ENCODE results near the gene CARMIL1.

The CARMIL1 gene

GRCh38 chr6:25586927-25587326 lies 307.8 kb downstream of the CARMIL1 start:
- DNase-seq, result no peak

- DNase-seq, result peak; percentile 83
Measured at GRCh38 chr6:25590986-25591385, 311.8 kb downstream of the CARMIL1 start.

- no peak for DNase-seq
Measured at GRCh38 chr6:25596928-25597818, 318.0 kb downstream of the CARMIL1 start.

GRCh38 chr6:25599516-25600085 lies 320.4 kb downstream of the CARMIL1 start:
- DNase-seq, result no peak

- DNase-seq, result peak; percentile 95
Measured at GRCh38 chr6:25601800-25602673, 322.9 kb downstream of the CARMIL1 start.

GRCh38 chr6:25602674-25602982 lies 323.5 kb downstream of the CARMIL1 start:
- DNase-seq, result no peak

- DNase-seq, result no peak
Measured at GRCh38 chr6:25603251-25603650, 324.1 kb downstream of the CARMIL1 start.

- DNase-seq, result no peak
Measured at GRCh38 chr6:25606151-25606550, 327.0 kb downstream of the CARMIL1 start.

- no peak for DNase-seq
Measured at GRCh38 chr6:25608558-25609174, 329.5 kb downstream of the CARMIL1 start.

GRCh38 chr6:25612666-25613065 lies 333.5 kb downstream of the CARMIL1 start:
- DNase-seq, result no peak

GRCh38 chr6:25613415-25613814 lies 334.2 kb downstream of the CARMIL1 start:
- DNase-seq, result no peak

- no peak for DNase-seq
Measured at GRCh38 chr6:25614052-25614451, 334.9 kb downstream of the CARMIL1 start.

- DNase-seq, result no peak
Measured at GRCh38 chr6:25615471-25615870, 336.3 kb downstream of the CARMIL1 start.

GRCh38 chr6:25617997-25618396 lies 338.8 kb downstream of the CARMIL1 start:
- no peak for DNase-seq

- DNase-seq, result no peak
Measured at GRCh38 chr6:25619217-25619616, 340.0 kb downstream of the CARMIL1 start.

GRCh38 chr6:25620391-25620790 lies 341.2 kb downstream of the CARMIL1 start:
- DNase-seq, result no peak

- DNase-seq, result peak; percentile 49
Measured at GRCh38 chr6:25623065-25623464, 343.9 kb downstream of the CARMIL1 start.

GRCh38 chr6:25623879-25624278 lies 344.7 kb downstream of the CARMIL1 start:
- DNase-seq, result peak; percentile 68

GRCh38 chr6:25627001-25627400 lies 347.8 kb downstream of the CARMIL1 start:
- no peak for DNase-seq

- peak; percentile 96 for DNase-seq
Measured at GRCh38 chr6:25628471-25629197, 349.5 kb downstream of the CARMIL1 start.

- DNase-seq, result no peak
Measured at GRCh38 chr6:25629198-25629576, 350.0 kb downstream of the CARMIL1 start.

- no peak for DNase-seq
Measured at GRCh38 chr6:25630508-25631278, 351.5 kb downstream of the CARMIL1 start.
